NCI-H2107 treated with DMSO at 0.1 percent for 48 hours (cell line): Measurements from ENCODE around the gene TSPAN10.

Experiments
- DNase-seq: peaks from one replicate; lab custom pipeline; 2025; ENCODE audit not compliant: unreplicated experiment; lab: John Stamatoyannopoulos, UW

The TSPAN10 gene

GRCh38 chr17:81685108-81685507, 48.1 kb downstream of the TSPAN10 start:
- DNase-seq = no peak

GRCh38 chr17:81686614-81687013, 49.6 kb downstream of the TSPAN10 start:
- DNase-seq = no peak

- no peak for DNase-seq
Measured at GRCh38 chr17:81687770-81688541, 51.0 kb downstream of the TSPAN10 start.

GRCh38 chr17:81688616-81689015, 51.6 kb downstream of the TSPAN10 start:
- DNase-seq = no peak

GRCh38 chr17:81690066-81690465, 53.1 kb downstream of the TSPAN10 start:
- DNase-seq = no peak

- no peak for DNase-seq
Measured at GRCh38 chr17:81690549-81690948, 53.6 kb downstream of the TSPAN10 start.

- DNase-seq = no peak
Measured at GRCh38 chr17:81691196-81691595, 54.2 kb downstream of the TSPAN10 start.

- DNase-seq = no peak
Measured at GRCh38 chr17:81691608-81692007, 54.6 kb downstream of the TSPAN10 start.

- no peak for DNase-seq
Measured at GRCh38 chr17:81693509-81694210, 56.7 kb downstream of the TSPAN10 start.

GRCh38 chr17:81694810-81695209, 57.8 kb downstream of the TSPAN10 start:
- DNase-seq = no peak

- no peak for DNase-seq
Measured at GRCh38 chr17:81695211-81695610, 58.2 kb downstream of the TSPAN10 start.

- DNase-seq = no peak
Measured at GRCh38 chr17:81695801-81696200, 58.8 kb downstream of the TSPAN10 start.

GRCh38 chr17:81696218-81696941, 59.4 kb downstream of the TSPAN10 start:
- DNase-seq = no peak

- no peak for DNase-seq
Measured at GRCh38 chr17:81697261-81698044, 60.5 kb downstream of the TSPAN10 start.
